ENCODE measurements around the gene ELL2.

The ELL2 gene

GRCh38 chr5:95985249-95985648 is 23.6 kb upstream of the ELL2 start:
- H3K4me3 ChIP-seq (ENCODE audit: control insufficient read depth, low read depth, low read length): no peak overlapping the region
- TF ChIP-seq, protein P1, sequence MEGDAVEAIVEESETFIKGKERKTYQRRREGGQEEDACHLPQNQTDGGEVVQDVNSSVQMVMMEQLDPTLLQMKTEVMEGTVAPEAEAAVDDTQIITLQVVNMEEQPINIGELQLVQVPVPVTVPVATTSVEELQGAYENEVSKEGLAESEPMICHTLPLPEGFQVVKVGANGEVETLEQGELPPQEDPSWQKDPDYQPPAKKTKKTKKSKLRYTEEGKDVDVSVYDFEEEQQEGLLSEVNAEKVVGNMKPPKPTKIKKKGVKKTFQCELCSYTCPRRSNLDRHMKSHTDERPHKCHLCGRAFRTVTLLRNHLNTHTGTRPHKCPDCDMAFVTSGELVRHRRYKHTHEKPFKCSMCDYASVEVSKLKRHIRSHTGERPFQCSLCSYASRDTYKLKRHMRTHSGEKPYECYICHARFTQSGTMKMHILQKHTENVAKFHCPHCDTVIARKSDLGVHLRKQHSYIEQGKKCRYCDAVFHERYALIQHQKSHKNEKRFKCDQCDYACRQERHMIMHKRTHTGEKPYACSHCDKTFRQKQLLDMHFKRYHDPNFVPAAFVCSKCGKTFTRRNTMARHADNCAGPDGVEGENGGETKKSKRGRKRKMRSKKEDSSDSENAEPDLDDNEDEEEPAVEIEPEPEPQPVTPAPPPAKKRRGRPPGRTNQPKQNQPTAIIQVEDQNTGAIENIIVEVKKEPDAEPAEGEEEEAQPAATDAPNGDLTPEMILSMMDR (IDR thresholded peaks at IDR 0.05; ENCODE audit: control insufficient read depth, insufficient read depth, low read depth, low read length, missing control alignments): no peak
- DNase-seq (ENCODE audit: low read depth): no peak

DNA sequence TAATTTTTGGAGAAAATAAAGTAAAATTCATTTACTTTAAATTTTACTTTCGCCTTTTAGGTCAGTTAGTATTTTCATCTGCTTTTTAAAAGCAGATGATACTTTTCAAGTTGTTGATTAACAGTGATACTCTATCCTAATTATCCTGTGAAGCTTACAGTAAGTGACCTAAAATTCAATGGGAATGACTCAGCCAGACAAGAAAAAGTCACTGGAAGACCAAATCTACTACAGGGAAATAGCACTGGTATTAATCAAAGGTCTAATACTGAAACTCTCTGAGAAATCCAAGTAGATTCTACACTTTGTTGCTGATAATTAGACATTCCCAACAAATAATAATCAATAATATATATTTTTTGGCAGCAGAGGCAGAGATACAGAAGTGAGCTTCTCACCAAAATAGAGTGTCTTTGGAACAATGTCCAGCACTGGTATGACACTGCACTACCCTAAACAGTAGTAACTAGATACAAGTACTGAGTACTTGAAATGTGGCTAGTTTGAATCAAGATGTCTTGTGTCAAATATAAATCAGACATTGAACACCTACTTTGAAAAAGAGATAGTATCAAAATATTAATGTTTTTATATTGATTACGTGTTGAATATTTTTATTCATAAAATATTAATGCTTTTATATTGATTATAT is 22.8 kb upstream of the ELL2 start:
- TF ChIP-seq, protein P1 (IDR thresholded peaks at IDR 0.05; ENCODE audit: control insufficient read depth, insufficient read depth, low read depth, low read length, missing control alignments): no peak
- no peak overlapping the region for H3K4me3 ChIP-seq (ENCODE audit: control insufficient read depth, low read depth, low read length)
- no peak for DNase-seq (ENCODE audit: low read depth)

DNA sequence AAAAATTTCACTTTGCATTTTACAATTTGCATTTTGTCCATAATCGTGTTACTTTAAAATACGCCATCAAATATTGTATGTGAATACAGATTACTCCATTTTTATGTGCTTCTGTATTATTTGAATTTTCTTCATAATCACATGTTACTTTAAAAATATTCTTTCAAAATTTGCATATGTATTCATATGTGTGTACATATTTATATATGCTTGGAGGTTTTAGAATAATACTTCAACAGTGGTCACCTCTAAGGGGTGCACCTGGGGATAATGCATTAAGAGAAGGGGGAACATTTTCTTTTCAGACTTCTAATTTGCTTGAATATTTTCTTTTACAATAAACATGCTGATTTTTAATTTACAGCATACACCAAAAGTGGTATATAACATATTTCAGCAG is 21.9 kb upstream of the ELL2 start:
- TF ChIP-seq, protein P1 (IDR thresholded peaks at IDR 0.05; ENCODE audit: control insufficient read depth, insufficient read depth, low read depth, low read length, missing control alignments): no peak
- no peak overlapping the region for H3K4me3 ChIP-seq (ENCODE audit: control insufficient read depth, low read depth, low read length)
- no peak for DNase-seq (ENCODE audit: low read depth)

- H3K4me3 ChIP-seq (ENCODE audit: control insufficient read depth, low read depth, low read length): no peak overlapping the region
- no peak for DNase-seq (ENCODE audit: low read depth)
- TF ChIP-seq, protein P1 (IDR thresholded peaks at IDR 0.05; ENCODE audit: control insufficient read depth, insufficient read depth, low read depth, low read length, missing control alignments): no peak
Observed at GRCh38 chr5:95983080-95983479, 21.4 kb upstream of the ELL2 start.

DNA sequence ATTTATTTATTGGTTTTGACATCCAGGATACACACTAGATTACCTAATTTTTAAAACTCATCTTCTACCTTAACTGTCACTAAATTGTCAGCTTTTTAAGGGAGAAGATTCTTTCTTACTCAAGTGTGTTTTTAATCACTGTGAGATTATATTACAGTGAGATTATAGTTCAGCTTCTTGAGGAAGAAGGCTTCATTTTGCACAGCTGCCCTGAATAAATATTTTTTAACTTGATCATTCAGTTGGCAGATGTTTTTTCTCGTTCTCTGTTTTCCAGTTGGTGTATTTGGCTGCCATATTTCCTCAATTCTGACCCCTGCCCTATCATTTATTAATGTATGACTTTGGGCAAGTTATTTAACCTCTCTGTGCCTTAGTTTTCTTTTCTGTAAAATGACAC is 15.0 kb upstream of the ELL2 start:
- no peak overlapping the region for H3K4me3 ChIP-seq (ENCODE audit: control insufficient read depth, low read depth, low read length)
- no peak for DNase-seq (ENCODE audit: low read depth)
- TF ChIP-seq, protein P1 (IDR thresholded peaks at IDR 0.05; ENCODE audit: control insufficient read depth, insufficient read depth, low read depth, low read length, missing control alignments): no peak

GRCh38 chr5:95975703-95976102 is 14.1 kb upstream of the ELL2 start:
- TF ChIP-seq, protein P1 (IDR thresholded peaks at IDR 0.05; ENCODE audit: control insufficient read depth, insufficient read depth, low read depth, low read length, missing control alignments): no peak
- no peak overlapping the region for H3K4me3 ChIP-seq (ENCODE audit: control insufficient read depth, low read depth, low read length)
- DNase-seq (ENCODE audit: low read depth): no peak

Measured in AG09309 (cell line).